Uterine smooth muscle cell (primary cell): ENCODE data around the gene LY6G5C. TPM values are rescaled to one million over a fixed set of nuclear protein-coding genes. Genes with fewer than 3 reads are reported as not detected.

Source experiments
- total RNA-seq: library from RNA; depleted of rRNA; stranded (reverse); fragments of >200 nt; gene quantifications from 2 replicates; pipeline ENCODE4 v1.2.3, GENCODE V29; 2014

Gene LY6G5C, protein sequence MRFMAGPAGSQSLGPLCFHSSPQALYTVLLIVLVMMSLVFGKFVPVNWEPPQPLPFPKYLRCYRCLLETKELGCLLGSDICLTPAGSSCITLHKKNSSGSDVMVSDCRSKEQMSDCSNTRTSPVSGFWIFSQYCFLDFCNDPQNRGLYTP
- 0.33 and 0.37 TPM in 2 replicates for total RNA-seq

GRCh38 chr6:31680226-31681134 lies at the start of gene LY6G5C:
Gene LY6G5C, minus strand, starts transcription at chr6:31681067. Its CDS starts 694 bp downstream, at chr6:31680373.

DNA sequence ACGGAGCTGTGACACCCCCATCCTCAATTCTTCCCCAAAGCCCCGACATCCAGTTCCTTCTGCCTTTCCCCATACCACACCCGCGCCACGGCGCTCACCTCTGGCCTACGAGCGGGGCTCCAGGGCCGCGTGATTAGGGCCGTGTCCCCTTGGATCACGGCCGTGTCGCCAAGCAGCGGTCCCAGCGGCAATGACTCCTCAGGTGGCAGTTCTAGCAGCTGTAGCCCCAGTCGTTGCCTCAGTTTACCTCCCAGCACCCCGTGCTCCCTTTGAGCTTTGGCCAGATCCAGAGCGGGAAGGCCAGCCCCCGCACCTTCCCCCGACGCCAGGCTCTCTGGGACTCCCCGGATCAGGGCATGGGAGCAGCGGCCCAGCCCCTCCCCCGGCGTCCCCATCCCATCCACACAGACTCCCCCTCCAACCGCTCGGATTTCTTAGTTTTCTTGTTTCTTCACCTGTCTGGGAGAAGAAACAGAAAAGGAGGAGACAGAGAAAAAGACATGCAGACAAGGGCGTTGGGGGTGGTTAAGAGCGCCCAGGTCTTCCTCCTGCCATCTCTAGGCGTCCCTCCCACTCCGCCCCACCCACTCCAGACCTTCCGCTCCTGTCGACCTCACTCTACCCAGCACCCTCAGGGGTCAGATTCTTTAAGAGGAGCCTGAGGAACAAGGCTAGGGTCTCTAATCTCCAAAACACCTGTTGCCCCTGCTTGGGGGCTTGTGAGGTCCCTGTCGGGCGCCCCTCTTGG lies 48.1 kb upstream of the LY6G5C start, which contains the start of gene DDAH2:
Gene DDAH2, minus strand, starts transcription at position 533 of the 748 bp plus-strand sequence. Its CDS starts 138 bp downstream, at position 395.

GRCh38 chr6:31723245-31723979 lies 42.5 kb upstream of the LY6G5C start, which contains the start of gene MPIG6B:
Gene MPIG6B, plus strand, starts transcription at chr6:31723373. Its CDS starts 11 bp downstream, at chr6:31723384.

DNA sequence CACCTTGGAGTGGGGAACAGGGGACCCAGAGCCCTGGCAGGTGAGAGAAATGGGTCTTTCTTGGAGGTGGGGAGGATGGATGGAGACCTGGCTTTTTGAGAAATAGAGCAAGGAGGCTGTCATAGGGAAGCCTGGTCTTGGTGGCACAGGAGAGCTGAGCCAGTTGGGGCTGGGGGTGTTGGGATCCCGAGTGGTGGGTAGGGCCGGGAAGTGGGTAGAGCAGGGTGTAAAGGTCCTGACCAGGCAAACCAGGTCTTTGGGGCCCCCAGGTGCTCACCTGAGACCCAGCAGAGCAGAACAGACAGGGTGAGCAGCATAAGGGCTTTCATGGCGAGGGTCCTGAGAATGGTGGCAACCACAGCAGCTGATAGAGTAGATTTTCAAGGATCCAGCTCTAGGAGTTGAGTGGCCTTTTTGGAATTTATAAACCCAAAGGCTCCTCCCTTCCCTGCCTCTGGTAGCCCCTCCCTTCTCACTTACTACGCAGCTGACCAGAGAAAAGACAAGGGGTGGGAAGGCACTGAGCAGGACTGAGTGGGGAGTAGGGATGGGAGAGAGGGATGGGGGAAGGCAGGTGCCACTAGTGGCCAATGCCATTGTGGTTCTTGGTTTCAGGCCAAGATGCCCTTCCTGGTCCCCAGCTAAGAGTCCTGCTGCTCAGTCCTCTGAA lies 40.6 kb upstream of the LY6G5C start, which contains the start of gene LY6G6C:
Gene LY6G6C, minus strand, starts transcription at position 396 of the 670 bp plus-strand sequence. Its CDS starts 67 bp downstream, at position 329.

GRCh38 chr6:31715022-31715958 lies 34.4 kb upstream of the LY6G5C start, which contains the start of gene LY6G6D:
Gene LY6G6D, plus strand, starts transcription at chr6:31715348. Its CDS starts 8 bp downstream, at chr6:31715356.

DNA sequence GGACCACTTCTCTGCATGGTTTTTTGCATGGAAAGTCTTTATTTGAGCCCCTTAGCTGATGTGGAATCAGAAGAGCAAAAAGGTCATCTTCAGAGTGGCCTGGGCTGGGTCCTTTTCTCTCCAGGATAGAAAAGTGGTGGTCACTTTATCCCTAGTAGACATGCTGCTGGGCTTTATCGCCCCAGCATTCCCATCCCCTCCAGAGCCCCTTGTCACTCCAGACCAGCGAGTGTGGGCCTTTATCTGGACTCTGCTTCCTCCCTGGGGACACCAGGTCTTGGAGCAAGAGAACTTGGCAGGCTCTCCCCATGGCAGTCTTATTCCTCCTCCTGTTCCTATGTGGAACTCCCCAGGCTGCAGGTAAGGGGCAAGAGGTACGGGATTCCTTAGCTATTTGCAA lies 25.7 kb upstream of the LY6G5C start, which contains the start of gene LY6G6F:
Gene LY6G6F, plus strand, starts transcription at position 268 of the 400 bp plus-strand sequence. Its CDS starts 41 bp downstream, at position 309.

GRCh38 chr6:31702819-31703716 lies 22.2 kb upstream of the LY6G5C start, which contains the start of gene ABHD16A:
Gene ABHD16A, minus strand, starts transcription at chr6:31703324. Its CDS starts 43 bp downstream, at chr6:31703281.

DNA sequence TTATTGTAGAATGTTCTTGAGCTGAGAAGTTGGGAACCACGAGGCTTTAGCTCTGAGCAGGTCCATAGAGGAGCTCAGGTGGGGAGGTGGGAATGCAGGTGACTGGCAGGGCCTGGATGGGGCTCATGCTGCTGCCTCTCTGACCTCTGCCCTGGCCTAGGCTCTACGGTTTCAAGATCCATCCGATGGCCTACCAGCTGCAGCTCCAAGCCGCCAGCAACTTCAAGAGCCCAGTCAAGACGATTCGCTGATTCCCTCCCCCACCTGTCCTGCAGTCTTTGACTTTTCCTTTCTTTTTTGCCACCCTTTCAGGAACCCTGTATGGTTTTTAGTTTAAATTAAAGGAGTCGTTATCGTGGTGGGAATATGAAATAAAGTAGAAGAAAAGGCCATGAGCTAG lies 11.2 kb downstream of the LY6G5C start, which contains the start of gene LY6G5B:
Gene LY6G5B, plus strand, starts transcription at position 301 of the 400 bp plus-strand sequence. CDS start 975 bp downstream, outside the sequence.

DNA sequence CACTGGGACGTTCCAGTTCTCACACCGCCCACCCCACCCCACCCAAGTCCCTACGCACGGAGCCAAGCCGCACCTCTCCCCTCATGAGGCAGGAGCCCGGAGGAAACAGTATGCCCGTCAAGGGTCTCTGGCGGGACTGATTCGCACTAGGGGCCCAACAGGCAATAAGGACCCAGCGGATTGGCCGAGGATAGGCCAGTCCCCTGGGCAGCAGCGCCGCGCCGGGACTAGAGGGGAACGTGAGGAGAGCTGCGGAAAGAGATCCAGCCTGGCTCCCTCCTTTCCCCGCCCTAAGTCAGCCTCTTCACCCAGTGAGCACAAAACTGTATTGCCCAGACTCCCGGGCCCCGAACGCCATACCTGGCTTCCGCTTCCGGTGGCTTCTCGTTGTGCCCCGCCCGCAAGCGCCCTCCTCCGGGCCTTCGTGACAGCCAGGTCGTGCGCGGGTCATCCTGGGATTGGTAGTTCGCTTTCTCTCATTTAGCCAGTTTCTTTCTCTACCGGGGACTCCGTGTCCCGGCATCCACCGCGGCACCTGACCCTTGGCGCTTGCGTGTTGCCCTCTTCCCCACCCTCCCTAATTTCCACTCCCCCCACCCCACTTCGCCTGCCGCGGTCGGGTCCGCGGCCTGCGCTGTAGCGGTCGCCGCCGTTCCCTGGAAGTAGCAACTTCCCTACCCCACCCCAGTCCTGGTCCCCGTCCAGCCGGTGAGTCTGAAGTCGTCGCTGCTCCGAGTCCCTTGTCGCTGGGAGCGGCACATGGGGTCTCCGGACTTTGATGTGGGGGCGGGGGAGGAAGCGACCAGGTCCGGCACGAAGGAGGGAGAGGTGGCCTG lies 15.1 kb downstream of the LY6G5C start, which contains the start of gene CSNK2B:
Gene CSNK2B, plus strand, starts transcription at position 580 of the 836 bp plus-strand sequence. CDS start 752 bp downstream, outside the sequence.

DNA sequence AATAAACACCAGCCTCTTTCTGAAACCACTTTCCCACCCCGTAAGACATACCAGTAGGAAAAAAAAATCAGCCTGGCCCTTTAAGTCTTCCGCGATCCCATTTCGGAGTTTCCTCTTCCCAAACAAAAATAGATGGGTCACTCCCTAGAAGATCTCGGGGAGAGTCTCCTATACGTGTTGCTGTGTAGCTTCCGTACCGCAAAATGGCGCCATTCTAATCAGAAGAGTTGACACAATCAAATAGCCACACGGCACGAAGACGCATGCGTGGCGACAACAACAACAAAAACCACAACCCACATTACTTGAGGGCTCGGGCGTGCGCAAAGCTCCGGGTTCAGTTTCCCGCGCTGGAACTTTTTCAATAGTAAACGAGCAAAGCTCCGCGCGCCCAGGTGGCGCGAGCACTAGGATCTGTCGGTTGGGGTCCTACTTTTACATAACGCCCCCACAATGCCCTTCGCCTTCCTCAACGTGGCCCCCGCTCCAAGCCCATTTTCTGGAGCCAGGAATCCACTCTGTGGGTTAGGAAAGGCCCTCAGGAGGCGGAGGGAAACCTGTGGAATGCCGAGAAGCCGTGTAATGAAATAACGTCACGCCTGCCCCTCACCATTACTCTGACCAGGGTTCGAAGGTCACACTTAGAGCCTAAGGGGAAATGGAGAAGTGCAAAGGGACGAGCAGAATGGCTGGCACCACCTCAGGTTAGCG lies 15.9 kb downstream of the LY6G5C start, which contains the start of gene GPANK1:
Gene GPANK1, minus strand, starts transcription at position 208 of the 711 bp plus-strand sequence. CDS start 519 bp downstream, outside the sequence.

GRCh38 chr6:31660381-31661261 lies 20.2 kb downstream of the LY6G5C start, which contains the start of gene C6orf47:
Gene C6orf47, minus strand, starts transcription at chr6:31660778. Its CDS starts 831 bp downstream, at chr6:31659947.

DNA sequence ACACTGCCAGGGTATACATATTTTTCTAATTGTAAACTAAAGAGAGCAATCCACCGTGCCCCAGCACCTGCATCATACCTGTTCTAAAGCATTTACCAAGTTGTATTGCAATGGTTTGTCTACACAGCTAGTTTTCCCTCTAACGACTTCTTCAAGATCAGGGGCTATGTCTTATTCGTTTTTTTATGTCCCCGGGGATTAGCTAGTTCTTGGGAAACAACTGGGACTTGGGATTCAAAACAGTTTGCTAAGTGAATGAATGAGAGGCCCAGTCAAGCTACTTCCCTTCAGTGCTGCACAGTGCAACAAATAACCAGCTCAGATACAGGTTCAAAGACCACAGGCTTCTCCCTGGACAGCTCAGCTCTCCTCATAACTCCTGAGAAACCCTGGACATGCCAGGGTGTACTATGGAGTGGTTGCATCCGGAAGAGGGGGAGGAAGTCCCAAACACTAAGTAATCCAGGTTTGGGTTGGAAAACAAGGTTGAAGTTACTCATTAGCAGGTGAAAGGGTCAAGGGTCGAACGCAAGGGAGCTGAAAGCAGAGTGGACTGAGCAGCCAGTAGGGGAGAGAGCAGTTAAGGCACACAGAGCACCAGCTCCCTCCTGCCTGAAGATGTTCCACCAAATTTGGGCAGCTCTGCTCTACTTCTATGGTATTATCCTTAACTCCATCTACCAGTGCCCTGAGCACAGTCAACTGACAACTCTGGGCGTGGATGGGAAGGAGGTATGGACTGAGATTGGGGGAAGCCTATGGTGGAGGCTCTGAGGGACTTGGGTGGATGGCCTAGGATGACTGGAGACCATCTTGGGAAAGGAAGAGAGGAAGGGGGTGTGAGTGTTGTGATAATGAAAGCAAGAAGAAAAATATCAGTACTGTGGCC lies 25.3 kb downstream of the LY6G5C start, which contains the start of gene APOM:
Gene APOM, plus strand, starts transcription at position 546 of the 889 bp plus-strand sequence. Its CDS starts 73 bp downstream, at position 619.

